Naive thymus-derived CD4-positive, alpha-beta T cell (primary cell): ENCODE measurements around the gene IER5L. TPM values are rescaled to one million over a fixed set of nuclear protein-coding genes. Genes with fewer than 3 reads are reported as not detected.

Experiments used
- ATAC-seq: fragments of 150-1000 bp; cut with Tn5 transposase; 2 replicates; pipeline ENCODE4 v1.10.0; 2021; ENCODE audit warnings: mild to moderate bottlenecking, moderate library complexity
- CTCF ChIA-PET: fragments of 350-600 bp; sonication (Branson Sonifier 250); formaldehyde crosslinking; loops from one replicate; lab custom pipeline; 2021; ENCODE audit warnings: antibody characterized with exemption; lab: Charles Lee
- POLR2A ChIA-PET: fragments of 350-600 bp; sonication (Branson Sonifier 250); formaldehyde crosslinking; loops from one replicate; lab custom pipeline; 2021; ENCODE audit warnings: antibody characterized with exemption, inconsistent platforms; lab: Charles Lee
- DNase-seq, 9 donors: peaks; one replicate each; pipeline versions ENCODE4 v3.0.0 to v3.0.0-alpha.2; 2020 to 2022; ENCODE audit warnings: mixed read lengths in 1 of 9
- H3K27ac ChIP-seq: one replicate; pipeline ENCODE4 v1.7.0; 2013; ENCODE audit warnings: mild to moderate bottlenecking, low read depth, low read length, moderate library complexity
- H3K27me3 ChIP-seq, 2 donors: one replicate each; pipeline ENCODE4 v1.7.0; 2013; ENCODE audit warnings: low read length in 2 of 2, mild to moderate bottlenecking in 2 of 2, moderate library complexity in 2 of 2; ENCODE audit not compliant: control insufficient read depth in 2 of 2, insufficient read depth in 2 of 2
- H3K36me3 ChIP-seq, 3 experiments: 1 replicate in 2 of 3; 2 replicates in 1 of 3; pipeline ENCODE4 v1.7.0; 2013; ENCODE audit warnings: low read length in 3 of 3, mild to moderate bottlenecking in 3 of 3, moderate library complexity in 1 of 3; ENCODE audit not compliant: insufficient read depth in 3 of 3, control insufficient read depth in 2 of 3
- H3K4me1 ChIP-seq, 2 donors: one replicate each; pipeline ENCODE4 v1.7.0; 2013; ENCODE audit warnings: low read length in 2 of 2, mild to moderate bottlenecking in 2 of 2, moderate library complexity in 1 of 2; ENCODE audit not compliant: control insufficient read depth in 2 of 2, insufficient read depth in 2 of 2
- H3K4me3 ChIP-seq: 2 replicates; pipeline ENCODE4 v1.7.0; 2013; ENCODE audit warnings: mild to moderate bottlenecking, low read length
- H3K9me3 ChIP-seq, 3 experiments: 1 replicate in 2 of 3; 2 replicates in 1 of 3; pipeline ENCODE4 v1.7.0; 2013; ENCODE audit warnings: low read length in 3 of 3; ENCODE audit not compliant: control insufficient read depth in 2 of 3
- H3K27ac Mint-ChIP-seq, 9 donors: one replicate each; pipeline ENCODE4 v1.8.0; 2020 to 2022; ENCODE audit warnings: mixed read lengths in 9 of 9, mild to moderate bottlenecking in 8 of 9, moderate library complexity in 5 of 9, inconsistent platforms in 2 of 9
- H3K27me3 Mint-ChIP-seq, 5 donors: one replicate each; pipeline ENCODE4 v1.8.0; 2021 to 2022; ENCODE audit warnings: mixed read lengths in 5 of 5, mild to moderate bottlenecking in 1 of 5
- H3K36me3 Mint-ChIP-seq, 5 donors: one replicate each; pipeline ENCODE4 v1.8.0; 2020 to 2022; ENCODE audit warnings: mixed read lengths in 5 of 5, mild to moderate bottlenecking in 3 of 5, inconsistent platforms in 1 of 5
- H3K4me1 Mint-ChIP-seq, 7 donors: one replicate each; pipeline ENCODE4 v1.8.0; 2020 to 2022; ENCODE audit warnings: mixed read lengths in 7 of 7, mild to moderate bottlenecking in 3 of 7, inconsistent platforms in 1 of 7
- H3K4me3 Mint-ChIP-seq, 10 donors: one replicate each; pipeline ENCODE4 v1.8.0; 2020 to 2022; ENCODE audit warnings: mild to moderate bottlenecking in 10 of 10, mixed read lengths in 10 of 10, moderate library complexity in 6 of 10, inconsistent platforms in 2 of 10
- H3K9me3 Mint-ChIP-seq, 11 donors: one replicate each; pipeline ENCODE4 v1.8.0; 2020 to 2022; ENCODE audit warnings: mixed read lengths in 11 of 11, mild to moderate bottlenecking in 4 of 11, inconsistent platforms in 1 of 11, moderate library complexity in 1 of 11
- intact Hi-C, 2 donors: fragments of 100-400 bp; cut with micrococcal nuclease; formaldehyde crosslinking; loops; one replicate each; pipeline ENCODE4 v1.15.1; 2023
- polyA plus RNA-seq, 2 donors: library from polyadenylated mRNA; unstranded; fragments of 300-500 nt; fragmentation: Illumina TruSeq; gene quantifications; one replicate each; pipeline ENCODE4 v1.2.3, GENCODE V29; 2021
- total RNA-seq, 6 experiments: library from RNA in 5 of 6; stranded (reverse) in 5 of 6; gene quantifications; 1 replicate in 5 of 6; 2 replicates in 1 of 6; pipeline ENCODE4 v1.2.3 and lab custom pipeline; 2021 to 2026

IER5L gene
- total and polyA plus RNA-seq, 7 experiments from 2014 or later = 0.08 to 6.8 (median 3.7) TPM; not detected in 1

DNA sequence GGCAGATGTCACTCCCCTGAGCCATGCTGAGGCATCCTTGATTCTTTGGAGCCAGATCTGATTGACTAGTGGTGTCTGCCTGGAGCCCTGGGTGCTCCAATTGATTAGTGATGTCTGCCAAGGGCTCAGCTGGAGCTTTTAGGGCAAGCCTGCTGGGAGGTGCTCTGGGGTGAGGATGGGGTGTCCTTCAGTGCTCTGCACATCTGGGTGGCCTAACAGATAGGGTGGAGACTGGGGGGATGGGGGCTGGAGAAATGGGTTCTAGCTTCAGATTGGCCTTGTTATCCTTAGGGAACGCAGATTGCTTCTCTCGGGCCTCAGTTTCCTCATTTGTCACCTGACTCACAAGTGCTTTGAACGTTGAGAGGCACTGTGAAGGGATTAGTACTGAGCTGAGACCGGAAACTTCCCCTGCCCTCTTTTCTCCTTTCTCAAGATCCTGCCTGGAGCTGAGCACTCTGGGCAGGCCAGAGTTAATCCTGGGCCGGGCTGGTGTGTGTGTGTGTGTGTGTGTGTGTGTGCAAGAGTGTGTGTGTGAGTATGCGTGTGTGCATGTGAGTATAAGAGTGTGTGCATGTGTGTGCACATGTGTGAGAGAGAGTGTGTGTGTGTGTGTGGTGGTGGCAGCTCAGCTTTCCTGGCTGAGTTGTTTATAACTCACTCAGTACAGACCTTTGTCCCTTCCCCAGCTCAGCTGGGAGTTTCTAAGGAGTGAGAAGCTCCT lies 5.6 kb upstream of the IER5L start:
- Mint-ChIP-seq H3K27ac (no peak overlapping the region), H3K9me3 (peaks cover 0 to 2% (median 0%) of the 10 kb centered on the region in 11 donors), H3K36me3 (no peaks in the 10 kb centered on the region), H3K4me1 (peaks cover 0 to 14% (median 0%) of the 10 kb centered on the region in 7 donors), H3K27me3 (no peaks in the 10 kb centered on the region), H3K4me3 (peak overlapping the region in 1 of 10 donors; percentile 73)
- ChIA-PET CTCF (no interaction called here), POLR2A (interaction anchor here (0.6 to 0.9 kb wide), 3 partner anchors 32 to 589 kb away, joined by 3 to 5 read pairs (median 3); no protein-coding TSS in a partner anchor)
- Histone ChIP-seq H3K36me3 (no peaks in the 10 kb centered on the region), H3K4me1 (no peaks in the 10 kb centered on the region), H3K9me3 (no peaks in the 10 kb centered on the region), H3K27me3 (no peaks in the 10 kb centered on the region), H3K4me3 (no peak overlapping the region), H3K27ac (no peak overlapping the region)
- ATAC-seq (no peak), DNase-seq (no peak)
- intact Hi-C loops = no loop called here

DNA sequence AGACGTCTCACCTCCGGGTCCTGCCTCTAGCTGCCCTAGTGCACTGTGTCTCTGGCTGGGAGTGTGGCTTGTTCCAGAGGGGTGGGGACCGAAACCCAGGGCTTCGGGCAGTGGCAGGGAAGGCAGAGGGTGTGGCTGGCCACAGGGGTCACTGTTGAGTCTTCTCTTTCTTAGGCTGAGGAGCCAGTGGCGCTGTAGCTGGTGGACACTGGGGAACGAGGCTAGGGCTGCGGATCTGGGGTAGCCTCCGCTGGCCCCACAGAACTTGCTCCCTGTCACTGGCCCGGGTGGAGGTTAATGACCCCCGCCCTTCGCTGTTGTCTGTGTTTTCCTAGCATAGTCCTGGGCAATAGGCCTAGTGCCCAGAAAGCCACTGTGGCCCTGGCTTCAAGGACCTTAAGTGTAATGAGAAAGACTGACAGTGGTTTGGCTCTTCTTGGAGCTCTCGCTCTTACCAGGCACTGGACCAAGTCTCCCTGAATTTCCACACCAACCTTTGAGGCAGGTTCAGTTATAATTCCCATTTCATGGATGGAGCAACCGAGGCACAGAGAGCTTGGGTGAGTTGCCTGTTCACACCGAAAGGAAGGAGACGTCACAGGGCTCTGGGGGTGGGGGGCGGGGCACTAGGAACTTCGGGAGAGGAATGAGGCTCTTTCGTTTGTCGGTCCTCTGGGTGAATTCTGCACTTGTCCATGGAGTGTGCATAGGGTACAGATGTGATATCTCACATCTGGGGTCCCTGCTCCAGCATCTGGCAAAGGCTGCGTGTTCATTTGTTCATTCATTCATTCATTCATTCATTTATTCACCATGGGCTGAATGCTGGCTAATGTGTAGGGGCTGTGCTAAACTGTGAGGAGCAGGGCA lies 4.8 kb upstream of the IER5L start:
- Mint-ChIP-seq H3K27ac (no peak overlapping the region), H3K4me1 (peaks cover 0 to 15% (median 0%) of the 10 kb centered on the region in 7 donors), H3K4me3 (no peak overlapping the region), H3K27me3 (no peaks in the 10 kb centered on the region), H3K9me3 (peaks cover 0 to 2% (median 0%) of the 10 kb centered on the region in 11 donors), H3K36me3 (no peaks in the 10 kb centered on the region)
- no peak overlapping the region for H3K27ac ChIP-seq
- POLR2A ChIA-PET = interaction anchor here (0.6 to 0.9 kb wide), 2 partner anchors 33 to 51 kb away, joined by 3 to 5 read pairs; no protein-coding TSS in a partner anchor
- no peaks in the 10 kb centered on the region for H3K27me3 ChIP-seq
- H3K36me3 ChIP-seq = no peaks in the 10 kb centered on the region
- no peak for DNase-seq
- ATAC-seq = no peak
- CTCF ChIA-PET = no interaction called here
- H3K4me1 ChIP-seq = peaks cover 0 to 4% of the 10 kb centered on the region in 2 donors
- H3K4me3 ChIP-seq = no peak overlapping the region
- H3K9me3 ChIP-seq = no peaks in the 10 kb centered on the region
- intact Hi-C loops = no loop called here

DNA sequence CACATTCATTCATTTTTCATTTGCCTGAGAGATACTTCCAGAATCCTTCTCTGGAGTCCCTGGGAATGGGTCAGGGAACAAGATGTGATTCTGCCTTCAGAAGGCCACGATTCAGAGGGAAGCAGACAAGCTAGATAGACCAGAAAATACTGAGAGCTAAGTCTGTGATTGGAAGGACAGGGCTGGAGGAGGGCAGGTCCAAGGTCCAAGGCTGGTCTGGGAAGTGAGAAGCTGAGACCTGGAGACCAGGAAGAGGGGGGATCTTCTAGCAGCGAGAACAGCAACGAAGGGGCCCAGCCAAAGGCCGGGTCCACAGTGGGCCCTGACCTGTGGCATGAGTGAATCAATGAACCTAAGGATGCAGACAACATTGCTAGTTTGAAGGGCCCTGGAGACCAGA lies 4.1 kb upstream of the IER5L start:
- H3K4me3 Mint-ChIP-seq = no peak overlapping the region
- POLR2A ChIA-PET = no interaction called here
- peaks cover 0 to 15% (median 0%) of the 10 kb centered on the region in 7 donors for H3K4me1 Mint-ChIP-seq

DNA sequence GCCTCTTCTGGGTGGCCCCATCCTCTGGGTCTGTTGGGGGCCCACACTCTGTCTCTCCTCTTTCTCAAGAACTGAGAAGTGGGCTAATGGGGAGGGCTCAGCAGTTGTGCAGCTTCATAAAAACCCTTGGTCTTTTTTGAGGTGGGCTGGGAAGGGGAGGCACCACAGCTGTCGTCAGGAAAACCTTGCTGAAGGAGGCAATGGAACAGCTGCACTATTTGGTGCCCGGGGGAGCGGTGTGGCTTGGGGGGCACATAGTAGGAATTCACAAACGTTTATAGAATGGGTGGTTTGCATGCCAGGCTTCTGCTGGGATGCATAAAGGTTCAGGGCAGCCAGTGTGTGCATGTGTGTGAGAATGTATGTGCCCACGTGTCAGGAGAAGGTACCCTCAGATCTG lies 3.2 kb upstream of the IER5L start:
- ATAC-seq = no peak
- POLR2A ChIA-PET = interaction anchor here (0.6 to 1.9 kb wide), 3 partner anchors 25 to 352 kb away, joined by 3 to 6 read pairs (median 4); no protein-coding TSS in a partner anchor
- peaks cover 0 to 4% of the 10 kb centered on the region in 2 donors for H3K4me1 ChIP-seq
- Mint-ChIP-seq H3K27ac (peak overlapping the region in 1 of 9 donors; percentile 41), H3K27me3 (no peaks in the 10 kb centered on the region), H3K9me3 (peaks cover 0 to 2% (median 0%) of the 10 kb centered on the region in 11 donors), H3K4me1 (peaks cover 0 to 15% (median 0%) of the 10 kb centered on the region in 7 donors), H3K4me3 (peak overlapping the region in 1 of 10 donors; percentile 35), H3K36me3 (no peaks in the 10 kb centered on the region)
- intact Hi-C loops = no loop called here
- no peak overlapping the region for H3K4me3 ChIP-seq
- no peaks in the 10 kb centered on the region for H3K27me3 ChIP-seq
- no peaks in the 10 kb centered on the region for H3K9me3 ChIP-seq
- DNase-seq = no peak
- CTCF ChIA-PET = no interaction called here
- H3K36me3 ChIP-seq = no peaks in the 10 kb centered on the region
- H3K27ac ChIP-seq = no peak overlapping the region

More for the DNA sequence above, 4.1 kb upstream of the IER5L start:
- no peaks in the 10 kb centered on the region for H3K27me3 Mint-ChIP-seq
- Histone ChIP-seq H3K9me3 (no peaks in the 10 kb centered on the region), H3K27me3 (no peaks in the 10 kb centered on the region), H3K4me1 (peaks cover 0 to 4% of the 10 kb centered on the region in 2 donors), H3K4me3 (no peak overlapping the region), H3K27ac (no peak overlapping the region), H3K36me3 (no peaks in the 10 kb centered on the region)
- ATAC-seq = no peak
- H3K27ac Mint-ChIP-seq = peak overlapping the region in 2 of 9 donors; percentile 52 to 74
- DNase-seq = no peak
- intact Hi-C loops = no loop called here
- CTCF ChIA-PET = interaction anchor here (0.6 kb wide), 1 partner anchor 178 kb away, joined by 4 read pairs; no protein-coding TSS in a partner anchor
- no peaks in the 10 kb centered on the region for H3K36me3 Mint-ChIP-seq
- peaks cover 0 to 2% (median 0%) of the 10 kb centered on the region in 11 donors for H3K9me3 Mint-ChIP-seq

DNA sequence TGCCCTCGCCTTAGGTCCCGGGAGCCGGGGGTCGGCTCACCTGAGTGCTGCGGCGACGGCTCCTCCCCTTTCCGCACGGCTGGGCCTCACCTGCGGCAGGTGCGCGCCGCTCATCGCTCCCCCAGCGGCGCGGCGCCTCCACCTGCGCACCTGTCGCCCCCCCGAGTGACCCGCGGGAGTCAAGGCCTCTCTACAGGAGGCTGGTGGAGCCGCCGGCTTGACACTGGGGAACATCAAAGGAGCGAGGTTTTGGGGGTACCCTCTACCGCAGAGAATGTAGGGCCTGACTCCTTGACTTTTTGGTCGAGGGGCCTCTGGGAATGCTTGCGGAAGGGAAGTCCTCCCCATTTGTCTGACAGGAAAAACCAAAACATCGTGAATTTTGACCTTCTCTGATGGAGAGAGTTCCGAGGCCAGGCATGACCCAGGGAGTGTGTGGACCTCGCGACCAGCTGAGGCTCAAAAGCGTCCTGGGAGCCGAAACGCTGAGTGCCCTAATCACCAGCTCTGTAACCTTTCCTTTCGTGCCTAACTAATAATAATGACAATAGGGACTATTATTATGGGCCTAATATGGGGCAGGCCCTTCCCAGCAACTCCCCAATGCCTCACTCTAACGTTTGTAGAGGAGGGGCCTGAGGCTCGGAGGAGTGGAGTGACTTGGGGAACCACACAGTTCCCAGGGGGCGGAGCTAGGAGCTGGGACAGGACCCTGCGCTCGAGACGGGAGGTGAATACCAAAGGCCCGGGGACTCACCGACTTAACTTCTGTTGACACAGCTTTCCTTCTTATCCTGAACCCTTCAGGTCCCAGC lies 714 bp upstream of the IER5L start:
- intact Hi-C loops = loop anchor here (1.0 to 5.0 kb wide), 8 partner anchors 24 to 721 kb away; partner anchors contain the start of genes MIGA2 (in 1 of the 2), NTMT1 (in 1 of the 2) and ODF2 (in 1 of the 2)
- no peak for ATAC-seq
- Histone ChIP-seq H3K9me3 (no peaks in the 10 kb centered on the region), H3K27me3 (no peaks in the 10 kb centered on the region), H3K4me1 (peaks cover 0 to 4% of the 10 kb centered on the region in 2 donors), H3K27ac (no peak overlapping the region), H3K4me3 (peak overlapping the region; percentile 81), H3K36me3 (no peaks in the 10 kb centered on the region)
- DNase-seq = no peak
- POLR2A ChIA-PET = interaction anchor here (0.5 to 8.2 kb wide), 26 partner anchors 8 to 448 kb away, joined by 3 to 119 read pairs (median 4); partner anchors contain the start of gene NTMT1
- CTCF ChIA-PET = interaction anchor here (0.7 to 1.6 kb wide), 3 partner anchors 36 to 896 kb away, joined by 3 read pairs; no protein-coding TSS in a partner anchor
- Mint-ChIP-seq H3K9me3 (no peaks in the 10 kb centered on the region), H3K27me3 (no peaks in the 10 kb centered on the region), H3K36me3 (no peaks in the 10 kb centered on the region), H3K4me3 (peak overlapping the region in 8 of 10 donors; percentile 37 to 90 (median 52)), H3K4me1 (peaks cover 0 to 13% (median 5%) of the 10 kb centered on the region in 7 donors), H3K27ac (peak overlapping the region in 1 of 9 donors; percentile 23)
